ENCODE data around the gene MS4A6A.
"Not testable (repeated sequence)": the region's sequence is repeated elsewhere in the genome, so short reads cannot be mapped to it uniquely, and the experiment has no call there.

MS4A6A gene

DNA sequence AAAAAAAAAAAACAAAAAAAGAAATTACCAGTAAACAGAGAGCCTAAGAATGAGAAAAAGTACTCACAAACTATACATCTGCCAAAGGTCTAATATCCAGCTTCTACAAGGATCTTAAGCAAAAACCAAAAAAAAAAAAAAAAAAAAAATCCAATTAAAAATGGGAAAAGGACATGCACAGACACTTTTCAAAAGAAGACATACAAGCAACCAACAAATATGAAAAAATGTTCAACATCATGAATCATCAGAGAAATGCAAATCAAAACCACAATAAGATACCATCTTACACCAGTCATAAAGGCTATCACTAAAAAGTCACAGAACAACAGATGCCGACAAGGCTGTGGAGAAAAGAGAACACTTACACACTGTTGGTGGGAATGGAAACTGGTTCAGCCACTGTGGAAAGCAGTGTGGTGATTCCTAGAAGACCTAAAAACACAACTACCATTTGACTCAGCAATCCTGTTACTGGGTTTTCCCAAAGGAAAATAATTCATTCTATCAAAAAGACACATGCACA is 18.3 kb downstream of the MS4A6A start:
- H3K4me3 ChIP-seq (replicated peaks; ENCODE audit: low read depth, low read length), result no peak overlapping the region
- TF ChIP-seq, protein P1, sequence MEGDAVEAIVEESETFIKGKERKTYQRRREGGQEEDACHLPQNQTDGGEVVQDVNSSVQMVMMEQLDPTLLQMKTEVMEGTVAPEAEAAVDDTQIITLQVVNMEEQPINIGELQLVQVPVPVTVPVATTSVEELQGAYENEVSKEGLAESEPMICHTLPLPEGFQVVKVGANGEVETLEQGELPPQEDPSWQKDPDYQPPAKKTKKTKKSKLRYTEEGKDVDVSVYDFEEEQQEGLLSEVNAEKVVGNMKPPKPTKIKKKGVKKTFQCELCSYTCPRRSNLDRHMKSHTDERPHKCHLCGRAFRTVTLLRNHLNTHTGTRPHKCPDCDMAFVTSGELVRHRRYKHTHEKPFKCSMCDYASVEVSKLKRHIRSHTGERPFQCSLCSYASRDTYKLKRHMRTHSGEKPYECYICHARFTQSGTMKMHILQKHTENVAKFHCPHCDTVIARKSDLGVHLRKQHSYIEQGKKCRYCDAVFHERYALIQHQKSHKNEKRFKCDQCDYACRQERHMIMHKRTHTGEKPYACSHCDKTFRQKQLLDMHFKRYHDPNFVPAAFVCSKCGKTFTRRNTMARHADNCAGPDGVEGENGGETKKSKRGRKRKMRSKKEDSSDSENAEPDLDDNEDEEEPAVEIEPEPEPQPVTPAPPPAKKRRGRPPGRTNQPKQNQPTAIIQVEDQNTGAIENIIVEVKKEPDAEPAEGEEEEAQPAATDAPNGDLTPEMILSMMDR (IDR thresholded peaks at IDR 0.05; ENCODE audit: low read length, missing control alignments), result no peak
- DNase-seq (ENCODE audit: low read depth), result no peak

DNA sequence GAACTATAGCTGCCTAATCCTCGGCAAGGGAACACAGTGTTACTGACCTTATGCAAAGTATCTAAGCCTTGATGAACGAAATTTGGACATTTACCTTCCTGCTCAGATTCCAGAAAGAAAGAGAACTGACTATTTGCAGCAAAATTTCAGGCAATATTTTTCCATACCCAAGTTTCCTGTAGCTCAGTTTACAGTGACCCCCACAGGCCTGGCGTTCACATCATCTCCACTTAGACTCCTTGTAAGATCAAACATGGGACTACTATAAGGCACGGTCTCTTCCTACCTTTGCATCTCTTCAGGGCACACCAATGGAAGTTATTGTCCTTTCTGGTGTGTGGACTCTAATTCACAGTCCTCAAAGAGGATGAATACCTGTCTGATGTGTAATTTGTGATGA is 21.1 kb downstream of the MS4A6A start:
- DNase-seq (ENCODE audit: low read depth), result no peak
- TF ChIP-seq, protein P1 (IDR thresholded peaks at IDR 0.05; ENCODE audit: low read length, missing control alignments), result no peak
- H3K4me3 ChIP-seq (replicated peaks; ENCODE audit: low read depth, low read length), result no peak overlapping the region

- TF ChIP-seq, protein P1 (IDR thresholded peaks at IDR 0.05; ENCODE audit: low read length, missing control alignments), result no peak
- no peak for DNase-seq (ENCODE audit: low read depth)
- no peak overlapping the region for H3K4me3 ChIP-seq (replicated peaks; ENCODE audit: low read depth, low read length)
Observed at GRCh38 chr11:60161107-60161506, 21.8 kb downstream of the MS4A6A start.

DNA sequence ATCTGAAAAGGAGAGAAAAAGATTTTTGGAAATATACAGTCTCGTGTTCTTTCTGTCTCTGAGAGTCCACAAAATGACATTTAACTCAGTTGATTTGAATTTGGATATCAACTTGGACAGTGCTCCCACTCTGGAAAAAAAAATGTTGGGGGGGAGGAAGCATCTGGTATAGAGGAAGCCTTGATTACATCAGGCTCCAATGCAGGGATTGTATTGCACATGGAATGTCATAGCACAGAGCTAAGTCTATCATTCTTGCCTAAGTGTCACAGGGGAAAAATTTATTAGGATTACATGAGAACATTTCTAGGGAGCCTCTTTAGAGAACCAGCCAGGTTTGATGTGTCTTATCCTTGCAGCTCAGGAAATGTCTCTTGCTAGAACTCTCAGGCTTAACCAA is 23.0 kb downstream of the MS4A6A start:
- TF ChIP-seq, protein P1 (IDR thresholded peaks at IDR 0.05; ENCODE audit: low read length, missing control alignments), result no peak
- H3K4me3 ChIP-seq (replicated peaks; ENCODE audit: low read depth, low read length), result no peak overlapping the region
- DNase-seq (ENCODE audit: low read depth), result no peak

DNA sequence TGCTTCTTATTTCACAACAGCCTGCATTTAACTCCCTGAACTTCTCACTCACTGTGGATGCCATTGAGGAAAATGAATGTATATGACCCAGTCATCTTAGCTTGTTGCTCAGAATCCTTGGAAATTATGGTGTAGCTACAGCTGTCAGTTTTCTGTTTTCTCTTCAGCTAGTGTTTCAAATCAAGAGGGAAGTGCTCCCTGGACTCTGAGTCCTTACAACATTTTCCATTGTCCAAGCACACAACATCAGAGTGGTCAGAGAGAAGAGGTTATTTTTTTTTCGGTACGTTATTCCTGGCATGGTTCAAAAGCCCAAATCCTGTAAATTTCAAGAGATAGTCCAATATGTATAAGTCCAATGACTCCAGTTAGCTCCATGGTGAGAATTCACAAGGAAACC is 23.6 kb downstream of the MS4A6A start:
- no peak overlapping the region for H3K4me3 ChIP-seq (replicated peaks; ENCODE audit: low read depth, low read length)
- TF ChIP-seq, protein P1 (IDR thresholded peaks at IDR 0.05; ENCODE audit: low read length, missing control alignments), result no peak
- no peak for DNase-seq (ENCODE audit: low read depth)

DNA sequence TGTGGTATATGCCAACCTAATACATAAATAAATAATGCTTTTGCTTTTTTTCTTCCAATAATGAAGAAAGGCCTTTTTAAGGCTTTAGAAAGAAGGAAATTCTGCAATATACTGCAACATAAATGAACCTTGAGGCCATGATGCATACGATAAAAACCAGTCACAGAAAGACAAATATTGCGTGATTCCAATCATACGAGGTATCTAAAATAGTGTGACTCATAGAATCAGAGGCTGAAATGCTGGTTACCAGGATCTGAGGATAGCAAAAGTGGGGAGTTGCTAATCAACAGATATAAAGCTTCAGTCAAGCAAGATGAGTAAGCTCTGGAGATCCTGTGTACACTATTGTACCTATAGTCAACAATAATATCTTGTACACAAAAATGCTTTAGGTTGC is 24.2 kb downstream of the MS4A6A start:
- TF ChIP-seq, protein P1 (IDR thresholded peaks at IDR 0.05; ENCODE audit: low read length, missing control alignments), result no peak
- no peak overlapping the region for H3K4me3 ChIP-seq (replicated peaks; ENCODE audit: low read depth, low read length)
- no peak for DNase-seq (ENCODE audit: low read depth)

GRCh38 chr11:60155931-60156330 is 27.0 kb downstream of the MS4A6A start:
- TF ChIP-seq, protein P1 (IDR thresholded peaks at IDR 0.05; ENCODE audit: low read length, missing control alignments), result no peak
- no peak overlapping the region for H3K4me3 ChIP-seq (replicated peaks; ENCODE audit: low read depth, low read length)
- DNase-seq (ENCODE audit: low read depth), result no peak

GRCh38 chr11:60152727-60153126 is 30.2 kb downstream of the MS4A6A start:
- H3K4me3 ChIP-seq (replicated peaks; ENCODE audit: low read depth, low read length); DNase-seq (ENCODE audit: low read depth): not testable (repeated sequence)
